CD4-positive, alpha-beta T cell treated with Interleukin-21 for 1 hour (primary cell): ENCODE measurements around the gene AMIGO2.
"Not testable (repeated sequence)": the region's sequence is repeated elsewhere in the genome, so short reads cannot be mapped to it uniquely, and the experiment has no call there.

Experiments used
- DNase-seq: peaks from one replicate; pipeline ENCODE4 v3.0.0-alpha.2; 2020

The AMIGO2 gene

GRCh38 chr12:47071241-47071852 is 8.4 kb downstream of the AMIGO2 start:
- peak; percentile 44 for DNase-seq

- no peak for DNase-seq
Observed at GRCh38 chr12:47070310-47070709, 9.4 kb downstream of the AMIGO2 start.

- no peak for DNase-seq
Observed at GRCh38 chr12:47068539-47068938, 11.2 kb downstream of the AMIGO2 start.

GRCh38 chr12:47067771-47068431 is 11.9 kb downstream of the AMIGO2 start:
- no peak for DNase-seq

- no peak for DNase-seq
Observed at GRCh38 chr12:47067176-47067575, 12.6 kb downstream of the AMIGO2 start.

- no peak for DNase-seq
Observed at GRCh38 chr12:47066278-47067025, 13.3 kb downstream of the AMIGO2 start.

GRCh38 chr12:47065546-47065945 is 14.2 kb downstream of the AMIGO2 start:
- DNase-seq, result no peak

- not testable (repeated sequence) for DNase-seq
Observed at GRCh38 chr12:47058640-47059039, 21.1 kb downstream of the AMIGO2 start.

GRCh38 chr12:47056944-47057343 is 22.8 kb downstream of the AMIGO2 start:
- not testable (repeated sequence) for DNase-seq

- DNase-seq, result not testable (repeated sequence)
Observed at GRCh38 chr12:47055856-47056255, 23.9 kb downstream of the AMIGO2 start.

- no peak for DNase-seq
Observed at GRCh38 chr12:47054659-47055058, 25.1 kb downstream of the AMIGO2 start.

- DNase-seq, result no peak
Observed at GRCh38 chr12:47053961-47054360, 25.8 kb downstream of the AMIGO2 start.

GRCh38 chr12:47052274-47052673 is 27.5 kb downstream of the AMIGO2 start:
- DNase-seq, result no peak

GRCh38 chr12:47051291-47051690 is 28.5 kb downstream of the AMIGO2 start:
- DNase-seq, result not testable (repeated sequence)

- DNase-seq, result no peak
Observed at GRCh38 chr12:47048541-47048940, 31.2 kb downstream of the AMIGO2 start.

GRCh38 chr12:47041327-47041726 is 38.4 kb downstream of the AMIGO2 start:
- no peak for DNase-seq

- no peak for DNase-seq
Observed at GRCh38 chr12:47039756-47040155, 40.0 kb downstream of the AMIGO2 start.

- DNase-seq, result no peak
Observed at GRCh38 chr12:47039079-47039478, 40.7 kb downstream of the AMIGO2 start.

- no peak for DNase-seq
Observed at GRCh38 chr12:47038270-47038748, 41.5 kb downstream of the AMIGO2 start.

- no peak for DNase-seq
Observed at GRCh38 chr12:47035484-47035883, 44.3 kb downstream of the AMIGO2 start.

- DNase-seq, result no peak
Observed at GRCh38 chr12:47034661-47035060, 45.1 kb downstream of the AMIGO2 start.

- DNase-seq, result no peak
Observed at GRCh38 chr12:47033789-47034555, 45.8 kb downstream of the AMIGO2 start.

- no peak for DNase-seq
Observed at GRCh38 chr12:47033081-47033480, 46.7 kb downstream of the AMIGO2 start.
